MCF 10A (cell line): ENCODE results near the gene CDKN1A. TPM values are rescaled to one million over a fixed set of nuclear protein-coding genes. Genes with fewer than 3 reads are reported as not detected.

ENCODE experiments used
- BruUV-seq: library from RNA; stranded (reverse); fragments of 400-500 nt; replicated peaks from 2 replicates; lab custom pipeline; 2021; lab: Mats Ljungman, UMichigan
- CTCF ChIA-PET: fragments of 300-600 bp; sonication (Branson Sonifier 250); formaldehyde crosslinking; extraction: SDS; loops from one replicate; lab custom pipeline; 2021; ENCODE audit warnings: antibody characterized with exemption, inconsistent platforms; lab: Yijun Ruan, JAX
- POLR2A ChIA-PET: fragments of 300-600, 350-650 bp; sonication (Branson Sonifier 250); formaldehyde crosslinking; extraction: SDS; loops from one replicate; lab custom pipeline; 2020; ENCODE audit warnings: antibody characterized with exemption, inconsistent platforms; lab: Yijun Ruan, JAX
- DNase-seq: peaks from one replicate; pipeline ENCODE4 v3.0.0-alpha.2; 2018; ENCODE audit not compliant: unreplicated experiment
- H3K27ac Mint-ChIP-seq: one replicate; pipeline ENCODE4 v1.8.0; 2022; ENCODE audit warnings: mild to moderate bottlenecking, low read depth, mixed read lengths; ENCODE audit not compliant: unreplicated experiment
- H3K27me3 Mint-ChIP-seq: one replicate; pipeline ENCODE4 v1.8.0; 2022; ENCODE audit warnings: mixed read lengths; ENCODE audit not compliant: insufficient read depth, unreplicated experiment
- H3K36me3 Mint-ChIP-seq: one replicate; pipeline ENCODE4 v1.8.0; 2022; ENCODE audit warnings: mild to moderate bottlenecking, moderate library complexity, mixed read lengths; ENCODE audit not compliant: insufficient read depth, unreplicated experiment
- H3K4me1 Mint-ChIP-seq: one replicate; pipeline ENCODE4 v1.8.0; 2022; ENCODE audit warnings: mixed read lengths; ENCODE audit not compliant: insufficient read depth, unreplicated experiment
- H3K4me3 Mint-ChIP-seq: one replicate; pipeline ENCODE4 v1.8.0; 2022; ENCODE audit warnings: mild to moderate bottlenecking, moderate library complexity, mixed read lengths; ENCODE audit not compliant: unreplicated experiment
- H3K9me3 Mint-ChIP-seq: one replicate; pipeline ENCODE4 v1.8.0; 2022; ENCODE audit warnings: mixed read lengths; ENCODE audit not compliant: unreplicated experiment
- CTCF ChIP-seq: fragments of 200-600 bp; IDR thresholded peaks from one replicate; pipeline ENCODE4 v1.8.0; 2022; ENCODE audit warnings: antibody characterized with exemption, mild to moderate bottlenecking; ENCODE audit not compliant: unreplicated experiment
- intact Hi-C: fragments of 100-400 bp; cut with micrococcal nuclease; formaldehyde crosslinking; loops from 2 replicates; pipeline ENCODE4 v1.14.1; 2022
- total RNA-seq: library from RNA; stranded (reverse); gene quantifications from 2 replicates; pipeline ENCODE4 v1.2.3, GENCODE V29; 2022

The CDKN1A gene
- total RNA-seq, 1 experiment from 2014 or later = 407 TPM

- BruUV-seq = TSS peak; percentile 56
- intact Hi-C loops = loop anchor here (1.0 kb wide), 1 partner anchor 10 kb away; no protein-coding TSS in a partner anchor
- TF ChIP-seq CTCF = no peak
- Mint-ChIP-seq H3K4me3 (no peak overlapping the region), H3K36me3 (no peaks in the 10 kb centered on the region), H3K27me3 (no peaks in the 10 kb centered on the region), H3K4me1 (peaks cover 31% of the 10 kb centered on the region), H3K27ac (peak overlapping the region; percentile 91), H3K9me3 (no peaks in the 10 kb centered on the region)
- ChIA-PET CTCF (interaction anchor here (0.6 to 3.5 kb wide), 6 partner anchors 12 to 251 kb away, joined by 3 to 37 read pairs (median 4); partner anchors contain the start of gene CDKN1A), POLR2A (interaction anchor here (0.5 to 12.9 kb wide), 21 partner anchors 9 to 504 kb away, joined by 3 to 495 read pairs (median 4); partner anchors contain the start of genes CDKN1A, PPIL1 and SRSF3)
- DNase-seq = peak; percentile 98
These were observed 11.5 kb upstream of the CDKN1A start for GRCh38 chr6:36666826-36667591.

DNA sequence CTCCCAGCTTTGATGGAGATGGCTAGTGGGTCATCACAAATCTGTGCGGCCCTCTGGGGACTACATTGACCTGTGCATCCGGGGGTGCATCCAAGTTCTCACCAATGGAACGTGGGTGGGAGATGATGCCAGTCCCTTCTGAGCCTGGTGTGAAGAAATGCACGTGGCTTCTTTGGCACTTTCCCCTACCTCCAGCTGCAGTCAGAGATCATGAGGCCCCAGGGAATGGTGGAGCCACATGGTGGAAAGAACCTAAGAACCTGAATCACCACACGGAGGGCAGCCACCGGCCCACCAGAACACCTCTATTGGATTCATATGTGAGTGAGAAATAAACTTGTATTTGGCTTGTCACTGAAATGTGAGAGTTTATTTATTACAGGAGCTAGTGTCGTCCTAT is 9.9 kb upstream of the CDKN1A start:
- H3K4me3 Mint-ChIP-seq = no peak overlapping the region
- no peaks in the 10 kb centered on the region for H3K36me3 Mint-ChIP-seq
- H3K27ac Mint-ChIP-seq = no peak overlapping the region
- intact Hi-C loops = no loop called here
- no TSS peak for BruUV-seq
- no peak for TF ChIP-seq CTCF
- peaks cover 15% of the 10 kb centered on the region for H3K4me1 Mint-ChIP-seq
- H3K9me3 Mint-ChIP-seq = no peaks in the 10 kb centered on the region
- no peak for DNase-seq
- no peaks in the 10 kb centered on the region for H3K27me3 Mint-ChIP-seq
- ChIA-PET CTCF (interaction anchor here (3.5 kb wide), 1 partner anchor 10 kb away, joined by 37 read pairs; the partner anchor contains the start of gene CDKN1A), POLR2A (interaction anchor here (0.9 to 12.9 kb wide), 5 partner anchors 9 to 74 kb away, joined by 3 to 495 read pairs (median 4); partner anchors contain the start of gene CDKN1A)

DNA sequence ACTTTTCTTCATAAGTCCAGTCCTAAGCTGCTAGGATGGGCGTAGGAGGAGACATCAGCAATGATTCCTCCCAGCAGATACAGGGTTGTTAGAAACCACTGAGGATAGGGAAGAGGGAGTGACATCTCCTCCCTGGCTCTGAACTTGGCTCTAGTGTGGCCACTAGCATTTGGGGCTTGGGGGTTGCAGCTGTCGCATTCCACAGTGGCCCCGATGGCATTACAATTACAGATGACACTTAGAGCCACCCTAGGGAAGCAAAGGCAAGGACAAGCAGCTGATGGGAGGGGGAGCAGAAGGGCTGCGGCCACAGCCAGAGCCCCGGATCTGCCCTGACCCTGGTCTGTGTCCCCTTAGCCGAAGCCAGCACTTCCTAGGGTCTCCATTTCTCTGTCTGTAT is 9.5 kb upstream of the CDKN1A start:
- ChIA-PET POLR2A (interaction anchor here (0.9 to 12.9 kb wide), 3 partner anchors 9 to 74 kb away, joined by 3 to 495 read pairs (median 4); partner anchors contain the start of gene CDKN1A), CTCF (interaction anchor here (0.6 to 1.6 kb wide), 3 partner anchors 16 to 90 kb away, joined by 3 to 4 read pairs (median 4); no protein-coding TSS in a partner anchor)
- Mint-ChIP-seq H3K9me3 (no peaks in the 10 kb centered on the region), H3K4me1 (peaks cover 15% of the 10 kb centered on the region), H3K27me3 (no peaks in the 10 kb centered on the region), H3K4me3 (no peak overlapping the region), H3K36me3 (no peaks in the 10 kb centered on the region), H3K27ac (no peak overlapping the region)
- BruUV-seq = no TSS peak
- no peak for TF ChIP-seq CTCF
- intact Hi-C loops = no loop called here
- DNase-seq = no peak

- POLR2A ChIA-PET = interaction anchor here (0.7 to 12.9 kb wide), 4 partner anchors 12 to 93 kb away, joined by 3 to 495 read pairs (median 6); partner anchors contain the start of gene CDKN1A
- no peak for TF ChIP-seq CTCF
- intact Hi-C loops = no loop called here
- BruUV-seq = no TSS peak
- no peaks in the 10 kb centered on the region for H3K27me3 Mint-ChIP-seq
- no peaks in the 10 kb centered on the region for H3K36me3 Mint-ChIP-seq
- no peak overlapping the region for H3K4me3 Mint-ChIP-seq
- CTCF ChIA-PET = interaction anchor here (0.9 to 1.6 kb wide), 3 partner anchors 46 to 349 kb away, joined by 3 to 4 read pairs (median 4); no protein-coding TSS in a partner anchor
- DNase-seq = no peak
- H3K9me3 Mint-ChIP-seq = no peaks in the 10 kb centered on the region
- no peak overlapping the region for H3K27ac Mint-ChIP-seq
- peaks cover 19% of the 10 kb centered on the region for H3K4me1 Mint-ChIP-seq
These were observed 8.2 kb upstream of the CDKN1A start for GRCh38 chr6:36670271-36670670.
